DND-41 (cell line): Measurements from ENCODE around the gene PLD2.

Source experiments
- ATAC-seq: fragments of 200-7000 bp; cut with Tn5 transposase; 3 replicates; pipeline ENCODE4 v1.9.1; 2021; ENCODE audit warnings: low read depth; ENCODE audit not compliant: insufficient read depth
- DNase-seq: peaks from one replicate; pipeline ENCODE4 v3.0.0-alpha.2; 2020
- H2AFZ ChIP-seq: 2 replicates; pipeline ENCODE4 v1.6.0; 2012; ENCODE audit warnings: low read depth, low read length
- H3K27ac ChIP-seq: 2 replicates; pipeline ENCODE4 v1.5.1; 2012; ENCODE audit warnings: low read length, inconsistent platforms
- H3K27me3 ChIP-seq: fragments of 200-600 bp; sonication (generic); 2 replicates; pipeline ENCODE4 v1.6.0; 2012; ENCODE audit warnings: low read length, mild to moderate bottlenecking, inconsistent platforms; ENCODE audit not compliant: insufficient read depth, poor library complexity
- H3K36me3 ChIP-seq: 2 replicates; pipeline ENCODE4 v1.5.1; 2012; ENCODE audit warnings: low read length, inconsistent platforms; ENCODE audit not compliant: insufficient read depth
- H3K4me1 ChIP-seq: 2 replicates; pipeline ENCODE4 v1.5.1; 2012; ENCODE audit warnings: mild to moderate bottlenecking, low read length; ENCODE audit not compliant: insufficient read depth
- H3K4me2 ChIP-seq: 2 replicates; pipeline ENCODE4 v1.6.0; 2012; ENCODE audit warnings: mild to moderate bottlenecking, moderate library complexity, low read length, inconsistent platforms; ENCODE audit not compliant: insufficient read depth
- H3K4me3 ChIP-seq, 2 experiments: fragments of 200-600 bp in 1 of 2; shearing (Covaris generic) in 1 of 2; 2 replicates each; pipeline ENCODE4 v1.5.1; 2012 to 2016; ENCODE audit warnings: inconsistent platforms in 2 of 2, low read length in 2 of 2, mild to moderate bottlenecking in 2 of 2, low read depth in 1 of 2, moderate library complexity in 1 of 2
- H3K79me2 ChIP-seq: 2 replicates; pipeline ENCODE4 v1.6.0; 2012; ENCODE audit warnings: low read length, inconsistent platforms; ENCODE audit not compliant: insufficient read depth
- H3K9ac ChIP-seq: 2 replicates; pipeline ENCODE4 v1.6.0; 2012; ENCODE audit warnings: low read depth, mild to moderate bottlenecking, inconsistent platforms, low read length, moderate library complexity
- H3K9me3 ChIP-seq: 2 replicates; pipeline ENCODE4 v1.5.1; 2012; ENCODE audit warnings: low read length, moderate library complexity, mild to moderate bottlenecking, inconsistent platforms; ENCODE audit not compliant: insufficient read depth, severe bottlenecking
- H4K20me1 ChIP-seq: 2 replicates; pipeline ENCODE4 v1.6.0; 2012; ENCODE audit warnings: low read length; ENCODE audit not compliant: insufficient read depth
- EZH2 ChIP-seq: IDR thresholded peaks from 3 replicates; pipeline ENCODE4 v1.6.1; 2012; ENCODE audit warnings: borderline replicate concordance, low read depth, mild to moderate bottlenecking, moderate library complexity, low read length, inconsistent platforms; ENCODE audit not compliant: severe bottlenecking
- TF ChIP-seq, protein P1 (sequence below): IDR thresholded peaks from 2 replicates; pipeline ENCODE4 v1.5.1; 2012; ENCODE audit warnings: borderline replicate concordance, low read length, moderate library complexity, mild to moderate bottlenecking; ENCODE audit not compliant: poor library complexity, severe bottlenecking; ENCODE audit errors: extremely low read depth

Gene PLD2

DNA sequence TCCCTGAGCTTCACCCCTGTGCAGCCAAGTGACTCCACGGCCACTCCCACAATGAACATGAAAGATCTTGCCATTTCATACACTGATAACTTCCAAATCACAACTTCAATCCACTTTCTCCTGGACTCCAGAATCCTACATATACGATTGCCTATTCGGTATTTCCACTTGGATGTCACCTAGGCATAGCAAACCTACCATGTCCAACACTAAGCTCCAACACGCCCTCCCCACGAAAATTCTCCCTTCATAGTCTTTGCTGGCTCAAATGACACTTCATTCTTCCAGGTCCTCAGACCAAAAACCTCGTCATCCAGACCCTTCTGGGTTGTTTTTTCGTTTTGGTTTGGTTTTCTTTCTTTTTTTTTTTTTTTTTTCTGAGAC lies 16.3 kb upstream of the PLD2 start:
- Histone ChIP-seq H3K27ac (peak overlapping the region; percentile 62), H3K27me3 (no peaks in the 10 kb centered on the region), H3K36me3 (no peaks in the 10 kb centered on the region), H3K4me3 (peak overlapping the region; percentile 62 to 70; a peak in 3 of 4 replicates), H4K20me1 (no peaks in the 10 kb centered on the region), H3K9me3 (no peaks in the 10 kb centered on the region), H3K79me2 (peaks cover 2% of the 10 kb centered on the region; the same call in 1 of the 2 replicates), H3K4me2 (peak overlapping the region; percentile 98), H2AFZ (peak overlapping the region; percentile 96), H3K9ac (peak overlapping the region; percentile 89), H3K4me1 (peaks cover 25% of the 10 kb centered on the region)
- no peak for TF ChIP-seq EZH2
- TF ChIP-seq, protein P1, sequence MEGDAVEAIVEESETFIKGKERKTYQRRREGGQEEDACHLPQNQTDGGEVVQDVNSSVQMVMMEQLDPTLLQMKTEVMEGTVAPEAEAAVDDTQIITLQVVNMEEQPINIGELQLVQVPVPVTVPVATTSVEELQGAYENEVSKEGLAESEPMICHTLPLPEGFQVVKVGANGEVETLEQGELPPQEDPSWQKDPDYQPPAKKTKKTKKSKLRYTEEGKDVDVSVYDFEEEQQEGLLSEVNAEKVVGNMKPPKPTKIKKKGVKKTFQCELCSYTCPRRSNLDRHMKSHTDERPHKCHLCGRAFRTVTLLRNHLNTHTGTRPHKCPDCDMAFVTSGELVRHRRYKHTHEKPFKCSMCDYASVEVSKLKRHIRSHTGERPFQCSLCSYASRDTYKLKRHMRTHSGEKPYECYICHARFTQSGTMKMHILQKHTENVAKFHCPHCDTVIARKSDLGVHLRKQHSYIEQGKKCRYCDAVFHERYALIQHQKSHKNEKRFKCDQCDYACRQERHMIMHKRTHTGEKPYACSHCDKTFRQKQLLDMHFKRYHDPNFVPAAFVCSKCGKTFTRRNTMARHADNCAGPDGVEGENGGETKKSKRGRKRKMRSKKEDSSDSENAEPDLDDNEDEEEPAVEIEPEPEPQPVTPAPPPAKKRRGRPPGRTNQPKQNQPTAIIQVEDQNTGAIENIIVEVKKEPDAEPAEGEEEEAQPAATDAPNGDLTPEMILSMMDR, result no peak
- ATAC-seq, result no peak
- DNase-seq, result no peak

DNA sequence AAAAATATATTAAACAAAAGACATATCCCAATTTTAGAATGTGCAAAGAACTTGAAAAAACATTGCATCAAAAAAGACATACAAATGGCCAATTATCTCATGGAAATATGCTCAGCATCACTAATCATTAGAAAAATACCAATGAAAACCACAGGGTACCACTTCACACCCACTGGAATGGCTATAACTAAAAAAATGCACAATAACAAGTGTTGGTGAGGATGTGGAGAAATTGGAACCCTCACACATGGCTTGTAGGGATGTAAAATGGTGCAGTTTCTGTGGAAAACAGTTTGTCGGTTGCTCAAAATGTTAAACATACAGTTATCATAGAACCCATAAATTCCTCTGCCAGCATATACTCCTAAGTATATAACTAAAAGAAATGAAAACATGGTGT lies 11.8 kb upstream of the PLD2 start:
- no peaks in the 10 kb centered on the region for H3K27me3 ChIP-seq
- H3K4me2 ChIP-seq, result peak overlapping the region; percentile 40; the same call in 1 of the 2 replicates
- peak overlapping the region in 1 of 2 experiments; percentile 69; a peak in 2 of 4 replicates for H3K4me3 ChIP-seq
- H3K79me2 ChIP-seq, result peaks cover 21% of the 10 kb centered on the region
- peaks cover 29% of the 10 kb centered on the region for H3K4me1 ChIP-seq
- no peak overlapping the region for H3K27ac ChIP-seq
- TF ChIP-seq, protein P1, result no peak
- no peak for TF ChIP-seq EZH2
- ATAC-seq, result no peak
- no peaks in the 10 kb centered on the region for H3K9me3 ChIP-seq
- H3K36me3 ChIP-seq, result peaks cover 22% of the 10 kb centered on the region
- peaks cover 12% of the 10 kb centered on the region; the same call in 1 of the 2 replicates for H4K20me1 ChIP-seq
- H2AFZ ChIP-seq, result peak overlapping the region; percentile 60
- no peak for DNase-seq
- 0 out of 2 replicates have a peak overlapping the region, but pooled peaks have one; percentile 74 for H3K9ac ChIP-seq

DNA sequence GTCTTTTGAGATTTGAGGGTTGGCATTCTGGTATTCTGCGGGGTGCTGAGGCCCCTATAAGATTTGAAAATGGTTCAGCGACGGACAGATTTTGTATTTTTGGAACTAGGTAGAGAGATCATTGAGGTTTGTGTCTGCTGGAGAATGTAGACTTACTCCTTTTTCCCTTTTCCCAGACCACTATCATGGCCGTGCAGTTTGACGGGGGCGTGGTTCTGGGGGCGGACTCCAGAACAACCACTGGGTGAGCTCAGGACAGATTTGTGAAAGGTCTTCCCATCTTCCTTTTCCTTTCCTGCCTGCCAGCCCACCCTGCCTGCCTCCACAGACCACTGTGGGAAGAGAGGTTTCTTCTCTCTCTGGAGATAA lies 10.4 kb upstream of the PLD2 start:
- H4K20me1 ChIP-seq, result peaks cover 12% of the 10 kb centered on the region; the same call in 1 of the 2 replicates
- H3K36me3 ChIP-seq, result peaks cover 22% of the 10 kb centered on the region
- no peaks in the 10 kb centered on the region for H3K27me3 ChIP-seq
- DNase-seq (peak; percentile 60), ATAC-seq (peak; percentile 56)
- peak overlapping the region; percentile 82 for H3K27ac ChIP-seq
- peak overlapping the region; percentile 75 for H2AFZ ChIP-seq
- TF ChIP-seq, protein P1, result no peak
- TF ChIP-seq EZH2, result no peak
- peak overlapping the region; percentile 97 for H3K4me2 ChIP-seq
- no peaks in the 10 kb centered on the region for H3K9me3 ChIP-seq
- H3K9ac ChIP-seq, result peak overlapping the region; percentile 74
- H3K4me1 ChIP-seq, result peaks cover 22% of the 10 kb centered on the region
- H3K4me3 ChIP-seq, result peak overlapping the region; percentile 69 to 74
- H3K79me2 ChIP-seq, result peaks cover 21% of the 10 kb centered on the region
